GM21737 (cell line): ENCODE results near the gene CXCR4.
"Not testable (repeated sequence)": the region's sequence is repeated elsewhere in the genome, so short reads cannot be mapped to it uniquely, and the experiment has no call there.

Source experiments
- ATAC-seq: cut with Tn5 transposase; IDR thresholded peaks from one replicate; pipeline ENCODE4 v1.9.1; 2021; ENCODE audit warnings: mild to moderate bottlenecking, moderate library complexity; ENCODE audit not compliant: unreplicated experiment

The CXCR4 gene

GRCh38 chr2:136115183-136115761 lies 2.7 kb downstream of the CXCR4 start:
- ATAC-seq: no peak

GRCh38 chr2:136114382-136114781 lies 3.6 kb downstream of the CXCR4 start:
- no peak for ATAC-seq

GRCh38 chr2:136113209-136113971 lies 4.6 kb downstream of the CXCR4 start:
- ATAC-seq: no peak

GRCh38 chr2:136112317-136113208 lies 5.4 kb downstream of the CXCR4 start:
- no peak for ATAC-seq

GRCh38 chr2:136111711-136112110 lies 6.2 kb downstream of the CXCR4 start:
- no peak for ATAC-seq

GRCh38 chr2:136110526-136110925 lies 7.4 kb downstream of the CXCR4 start:
- no peak for ATAC-seq

GRCh38 chr2:136108463-136108862 lies 9.5 kb downstream of the CXCR4 start:
- ATAC-seq: no peak

- peak; percentile 55 for ATAC-seq
Observed at GRCh38 chr2:136107051-136108033, 10.6 kb downstream of the CXCR4 start.

GRCh38 chr2:136106505-136106904 lies 11.4 kb downstream of the CXCR4 start:
- no peak for ATAC-seq

- no peak for ATAC-seq
Observed at GRCh38 chr2:136104977-136105376, 13.0 kb downstream of the CXCR4 start.

GRCh38 chr2:136101042-136101441 lies 16.9 kb downstream of the CXCR4 start:
- ATAC-seq: no peak

GRCh38 chr2:136098441-136098840 lies 19.5 kb downstream of the CXCR4 start:
- no peak for ATAC-seq

GRCh38 chr2:136093583-136093982 lies 24.4 kb downstream of the CXCR4 start:
- no peak for ATAC-seq

GRCh38 chr2:136091899-136092298 lies 26.1 kb downstream of the CXCR4 start:
- no peak for ATAC-seq

GRCh38 chr2:136087901-136088460 lies 30.0 kb downstream of the CXCR4 start:
- ATAC-seq: not testable (repeated sequence)

GRCh38 chr2:136086253-136087016 lies 31.5 kb downstream of the CXCR4 start:
- no peak for ATAC-seq

- no peak for ATAC-seq
Observed at GRCh38 chr2:136085453-136086209, 32.3 kb downstream of the CXCR4 start.

GRCh38 chr2:136081582-136082210 lies 36.3 kb downstream of the CXCR4 start:
- no peak for ATAC-seq
